ENCODE results near the gene SEMA5B. TPM values are rescaled to one million over a fixed set of nuclear protein-coding genes. Genes with fewer than 3 reads are reported as not detected.

The SEMA5B gene
- total RNA-seq, 2 experiments from 2014 or later: 0.13 to 2.3 TPM

GRCh38 chr3:122942937-122943827 is 84.4 kb downstream of the SEMA5B start:
- no peaks in the 10 kb centered on the region for H3K9me3 ChIP-seq (ENCODE audit: low read length)
- no peak overlapping the region for H3K27ac ChIP-seq (ENCODE audit: low read depth, low read length, poor library complexity, severe bottlenecking)
- intact Hi-C loops (cut with micrococcal nuclease; ENCODE audit: unreplicated experiment): loop anchor here (1.0 to 5.0 kb wide), 2 partner anchors 85 to 314 kb away; no protein-coding TSS in a partner anchor
- no peak overlapping the region for H3K4me2 ChIP-seq (ENCODE audit: low read length)
- BruUV-seq (replicated peaks): no TSS peak
- ChIA-PET POLR2A (no interaction called here), CTCF (ENCODE audit: unreplicated experiment) (interaction anchor here (0.6 to 1.1 kb wide), 3 partner anchors 74 to 480 kb away, joined by 3 read pairs; no protein-coding TSS in a partner anchor)
- TF ChIP-seq CTCF (conservative IDR thresholded peaks at IDR 0.05; ENCODE audit: low read length) (peak; percentile 91), EZH2phosphoT487 (IDR thresholded peaks at IDR 0.05; ENCODE audit: borderline replicate concordance, low read depth, low read length) (no peak)
- no peaks in the 10 kb centered on the region for H3K9me2 ChIP-seq (ENCODE audit: insufficient read depth, low read length)
- peak; percentile 36 for DNase-seq (ENCODE audit: low spot score)
- no peaks in the 10 kb centered on the region for H4K20me1 ChIP-seq (ENCODE audit: insufficient read depth, low read length)
- no peaks in the 10 kb centered on the region for H3K79me2 ChIP-seq (ENCODE audit: insufficient read depth, low read depth, low read length)
- H2AFZ ChIP-seq (ENCODE audit: low read length): no peak overlapping the region
- H3K36me3 ChIP-seq (ENCODE audit: insufficient read depth, low read length): no peaks in the 10 kb centered on the region
- H3K4me1 ChIP-seq (ENCODE audit: insufficient read depth, low read length, poor library complexity, severe bottlenecking): no peaks in the 10 kb centered on the region
- no peak overlapping the region for H3K4me3 ChIP-seq (ENCODE audit: low read depth, low read length, poor library complexity, severe bottlenecking)

GRCh38 chr3:122942239-122942638 is 85.3 kb downstream of the SEMA5B start:
- Histone ChIP-seq H3K27ac (ENCODE audit: low read depth, low read length, poor library complexity, severe bottlenecking) (no peak overlapping the region), H3K4me2 (ENCODE audit: low read length) (no peak overlapping the region), H3K4me3 (ENCODE audit: low read depth, low read length, poor library complexity, severe bottlenecking) (no peak overlapping the region), H3K4me1 (ENCODE audit: insufficient read depth, low read length, poor library complexity, severe bottlenecking) (no peaks in the 10 kb centered on the region), H3K36me3 (ENCODE audit: insufficient read depth, low read length) (no peaks in the 10 kb centered on the region), H3K79me2 (ENCODE audit: insufficient read depth, low read depth, low read length) (no peaks in the 10 kb centered on the region), H4K20me1 (ENCODE audit: insufficient read depth, low read length) (no peaks in the 10 kb centered on the region), H3K9me2 (ENCODE audit: insufficient read depth, low read length) (no peaks in the 10 kb centered on the region), H2AFZ (ENCODE audit: low read length) (no peak overlapping the region), H3K9me3 (ENCODE audit: low read length) (no peaks in the 10 kb centered on the region)
- TF ChIP-seq CTCF (conservative IDR thresholded peaks at IDR 0.05; ENCODE audit: low read length): no peak
- no peak for TF ChIP-seq EZH2phosphoT487 (IDR thresholded peaks at IDR 0.05; ENCODE audit: borderline replicate concordance, low read depth, low read length)
- intact Hi-C loops (cut with micrococcal nuclease; ENCODE audit: unreplicated experiment): loop anchor here (5.0 kb wide), 1 partner anchor 315 kb away; no protein-coding TSS in a partner anchor
- ChIA-PET CTCF (ENCODE audit: unreplicated experiment) (no interaction called here), POLR2A (no interaction called here)
- no peak for DNase-seq (ENCODE audit: low spot score)
- no TSS peak for BruUV-seq (replicated peaks)
